Smooth muscle cell (in vitro differentiated cells): ENCODE results near the gene PGM5. TPM values are rescaled to one million over a fixed set of nuclear protein-coding genes. Genes with fewer than 3 reads are reported as not detected.

Experiments used
- DNase-seq: peaks from one replicate; lab custom pipeline; 2025; ENCODE audit not compliant: unreplicated experiment; lab: John Stamatoyannopoulos, UW
- H2AFZ ChIP-seq: fragments of 200-600 bp; sonication (generic); 2 replicates; pipeline ENCODE4 v1.6.0; 2016; ENCODE audit warnings: antibody characterized with exemption, low read depth, mild to moderate bottlenecking
- H3F3A ChIP-seq: fragments of 200-600 bp; sonication (generic); 2 replicates; pipeline ENCODE4 v1.6.0; 2017; ENCODE audit warnings: antibody characterized with exemption, low read depth
- H3K27ac ChIP-seq: fragments of 200-600 bp; sonication (generic); 2 replicates; pipeline ENCODE4 v1.5.1; 2016; ENCODE audit warnings: low read depth, mild to moderate bottlenecking
- H3K27me3 ChIP-seq: fragments of 200-600 bp; sonication (generic); 2 replicates; pipeline ENCODE4 v1.6.1; 2016; ENCODE audit warnings: low read depth, mild to moderate bottlenecking
- H3K36me3 ChIP-seq: fragments of 200-600 bp; sonication (generic); 2 replicates; pipeline ENCODE4 v1.5.1; 2016; ENCODE audit warnings: low read depth
- H3K4me1 ChIP-seq: fragments of 200-600 bp; sonication (generic); 2 replicates; pipeline ENCODE4 v1.5.1; 2016; ENCODE audit warnings: low read depth
- H3K4me2 ChIP-seq: fragments of 200-600 bp; sonication (generic); 2 replicates; pipeline ENCODE4 v1.6.0; 2016; ENCODE audit warnings: mild to moderate bottlenecking
- H3K4me3 ChIP-seq: fragments of 200-600 bp; sonication (generic); 2 replicates; pipeline ENCODE4 v1.5.1; 2016; ENCODE audit warnings: mild to moderate bottlenecking
- H3K79me2 ChIP-seq: fragments of 200-600 bp; sonication (generic); 2 replicates; pipeline ENCODE4 v1.6.0; 2016; ENCODE audit warnings: low read depth, mild to moderate bottlenecking
- H3K9ac ChIP-seq: fragments of 200-600 bp; sonication (generic); 2 replicates; pipeline ENCODE4 v1.6.0; 2016; ENCODE audit warnings: low read depth
- H3K9me3 ChIP-seq: fragments of 200-600 bp; sonication (generic); replicated peaks from 2 replicates; pipeline ENCODE4 v1.5.1; 2016; ENCODE audit warnings: low read depth
- H4K20me1 ChIP-seq: fragments of 200-600 bp; sonication (generic); 2 replicates; pipeline ENCODE4 v1.6.0; 2016; ENCODE audit warnings: low read depth
- CTCF ChIP-seq: fragments of 200-600 bp; sonication (generic); IDR thresholded peaks from 2 replicates; pipeline ENCODE4 v1.5.1; 2017; ENCODE audit warnings: borderline replicate concordance, mild to moderate bottlenecking, antibody characterized with exemption; ENCODE audit not compliant: insufficient read depth, poor library complexity, severe bottlenecking
- WGBS: methylation state at CpG from one replicate; pipeline ENCODE4 v1.1.7; 2016; ENCODE audit warnings: low lambda C conversion rate; 5-methylcytosine and 5-hydroxymethylcytosine counted together
- polyA plus RNA-seq: library from polyadenylated mRNA; unstranded; fragments of >200 nt; fragmentation: Nextera tagmentation; extraction: Ambion mirVana; gene quantifications from 2 replicates; pipeline ENCODE4 v1.2.1, GENCODE V29; 2016
- total RNA-seq: library from RNA; depleted of rRNA; stranded (reverse); fragments of >200 nt; gene quantifications from 2 replicates; pipeline ENCODE4 v1.2.3, GENCODE V29; 2014

Gene PGM5
- total and polyA plus RNA-seq, 2 experiments from 2014 or later: 0.77 to 5.6 TPM

- H3K79me2 ChIP-seq: no peaks in the 10 kb centered on the region
- no peak overlapping the region for H3K27ac ChIP-seq
- H3F3A ChIP-seq: no peaks in the 10 kb centered on the region
- WGBS: 61% methylated on average over 2 of the region's 2 CpGs
- no peaks in the 10 kb centered on the region for H3K27me3 ChIP-seq
- H3K4me3 ChIP-seq: no peak overlapping the region
- H3K36me3 ChIP-seq: no peaks in the 10 kb centered on the region
- H4K20me1 ChIP-seq: no peaks in the 10 kb centered on the region
- H3K9ac ChIP-seq: no peak overlapping the region
- H3K4me2 ChIP-seq: no peak overlapping the region
- DNase-seq: no peak
- no peak for TF ChIP-seq CTCF
- no peaks in the 10 kb centered on the region for H3K4me1 ChIP-seq
- no peaks in the 10 kb centered on the region for H3K9me3 ChIP-seq
- H2AFZ ChIP-seq: no peak overlapping the region
Observed at GRCh38 chr9:68507806-68508145, 151.4 kb downstream of the PGM5 start.

DNA sequence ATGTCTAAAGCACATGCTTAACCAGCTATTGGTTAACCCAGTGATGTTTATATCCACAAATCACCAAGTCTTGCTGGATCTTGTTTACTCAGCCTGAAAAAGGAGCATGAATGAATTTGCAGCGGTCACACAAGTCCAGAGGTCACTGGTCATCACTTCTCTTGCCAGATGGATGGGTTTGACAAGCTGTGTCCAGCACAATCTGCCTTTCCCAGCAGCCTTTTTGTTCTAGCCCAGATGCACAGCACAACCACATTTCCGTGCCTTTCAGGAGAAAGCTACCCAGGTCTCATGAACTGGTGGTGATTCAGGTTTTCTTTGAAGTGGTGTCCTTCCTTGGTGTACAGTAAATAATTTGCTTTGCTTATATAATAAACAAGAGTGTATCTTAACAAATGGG, 152.1 kb downstream of the PGM5 start:
- DNase-seq: no peak
- no peaks in the 10 kb centered on the region for H3K4me1 ChIP-seq
- H3K36me3 ChIP-seq: no peaks in the 10 kb centered on the region
- no peak overlapping the region for H2AFZ ChIP-seq
- no peaks in the 10 kb centered on the region for H3K9me3 ChIP-seq
- H3K9ac ChIP-seq: no peak overlapping the region
- H3K4me2 ChIP-seq: no peak overlapping the region
- no peak overlapping the region for H3K27ac ChIP-seq
- H4K20me1 ChIP-seq: no peaks in the 10 kb centered on the region
- H3K79me2 ChIP-seq: no peaks in the 10 kb centered on the region
- no peaks in the 10 kb centered on the region for H3K27me3 ChIP-seq
- no peak for TF ChIP-seq CTCF
- no peak overlapping the region for H3K4me3 ChIP-seq
- 86% methylated on average over 2 of the region's 2 CpGs for WGBS
- H3F3A ChIP-seq: no peaks in the 10 kb centered on the region

DNA sequence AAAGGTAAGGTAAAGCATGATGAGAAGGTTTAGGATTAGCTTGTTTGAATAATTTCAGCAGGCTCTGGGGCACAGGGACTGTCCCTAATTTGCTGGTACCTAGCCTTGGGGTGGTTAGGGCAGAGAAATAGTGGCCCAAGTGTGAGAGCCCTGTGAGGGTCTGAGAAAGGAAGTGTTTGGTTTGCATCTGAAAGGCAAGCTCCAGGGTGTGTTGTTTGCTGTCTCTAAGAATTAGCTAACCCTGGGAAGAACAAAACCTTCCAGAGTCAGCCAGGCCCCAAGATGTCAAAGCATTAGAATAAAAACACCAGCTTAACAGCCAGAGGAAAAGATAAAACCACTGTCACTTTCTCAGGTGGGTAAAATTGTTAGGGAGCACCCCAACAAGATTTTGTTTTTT, 153.3 kb downstream of the PGM5 start:
- TF ChIP-seq CTCF: no peak
- H3K4me1 ChIP-seq: no peaks in the 10 kb centered on the region
- no peaks in the 10 kb centered on the region for H3K27me3 ChIP-seq
- no peaks in the 10 kb centered on the region for H3K36me3 ChIP-seq
- H3F3A ChIP-seq: no peaks in the 10 kb centered on the region
- H2AFZ ChIP-seq: no peak overlapping the region
- no peaks in the 10 kb centered on the region for H3K9me3 ChIP-seq
- no peak overlapping the region for H3K4me2 ChIP-seq
- no peak overlapping the region for H3K27ac ChIP-seq
- H3K4me3 ChIP-seq: no peak overlapping the region
- no peak overlapping the region for H3K9ac ChIP-seq
- no peak for DNase-seq
- no peaks in the 10 kb centered on the region for H4K20me1 ChIP-seq
- no peaks in the 10 kb centered on the region for H3K79me2 ChIP-seq

GRCh38 chr9:68513385-68513784, 157.0 kb downstream of the PGM5 start:
- Histone ChIP-seq H3K4me1 (no peaks in the 10 kb centered on the region), H3K27me3 (no peaks in the 10 kb centered on the region), H2AFZ (no peak overlapping the region), H3K79me2 (no peaks in the 10 kb centered on the region), H3K9ac (no peak overlapping the region), H3K4me3 (no peak overlapping the region), H3K27ac (no peak overlapping the region), H3K9me3 (no peaks in the 10 kb centered on the region), H3F3A (no peaks in the 10 kb centered on the region), H3K4me2 (no peak overlapping the region), H4K20me1 (no peaks in the 10 kb centered on the region), H3K36me3 (no peaks in the 10 kb centered on the region)
- no peak for DNase-seq
- 64% methylated on average over 3 of the region's 3 CpGs for WGBS
- no peak for TF ChIP-seq CTCF
